HG03097 (cell line): Measurements from ENCODE around the gene GYPE.
"Not testable (repeated sequence)": the region's sequence is repeated elsewhere in the genome, so short reads cannot be mapped to it uniquely, and the experiment has no call there.

ENCODE experiments used
- ATAC-seq: cut with Tn5 transposase; IDR thresholded peaks from one replicate; pipeline ENCODE4 v1.9.1; 2021; ENCODE audit not compliant: unreplicated experiment, low FRiP score

The GYPE gene

DNA sequence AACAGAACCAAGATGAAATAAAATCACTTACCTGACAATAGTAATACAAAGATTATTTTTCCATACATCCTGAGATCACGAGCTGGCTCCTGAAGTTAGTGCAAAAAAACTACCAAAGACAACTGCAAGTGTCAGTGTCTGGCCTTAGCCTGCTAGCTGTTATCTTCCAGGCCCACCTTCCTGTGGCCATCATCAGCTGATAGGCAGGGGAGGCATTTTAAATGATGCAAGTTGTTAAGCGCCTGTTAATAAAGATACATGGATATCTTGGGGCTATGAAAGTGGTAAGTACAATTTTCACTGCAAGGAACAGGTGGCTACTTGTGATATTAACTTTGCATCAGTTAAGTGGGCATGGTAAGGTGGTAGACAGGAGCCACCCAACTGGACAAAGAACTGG is at the start of gene GYPE:
Gene GYPE, minus strand, starts transcription at position 120 of the 400 bp plus-strand sequence. Its CDS starts 52 bp downstream, at position 68.
- not testable (repeated sequence) for ATAC-seq

DNA sequence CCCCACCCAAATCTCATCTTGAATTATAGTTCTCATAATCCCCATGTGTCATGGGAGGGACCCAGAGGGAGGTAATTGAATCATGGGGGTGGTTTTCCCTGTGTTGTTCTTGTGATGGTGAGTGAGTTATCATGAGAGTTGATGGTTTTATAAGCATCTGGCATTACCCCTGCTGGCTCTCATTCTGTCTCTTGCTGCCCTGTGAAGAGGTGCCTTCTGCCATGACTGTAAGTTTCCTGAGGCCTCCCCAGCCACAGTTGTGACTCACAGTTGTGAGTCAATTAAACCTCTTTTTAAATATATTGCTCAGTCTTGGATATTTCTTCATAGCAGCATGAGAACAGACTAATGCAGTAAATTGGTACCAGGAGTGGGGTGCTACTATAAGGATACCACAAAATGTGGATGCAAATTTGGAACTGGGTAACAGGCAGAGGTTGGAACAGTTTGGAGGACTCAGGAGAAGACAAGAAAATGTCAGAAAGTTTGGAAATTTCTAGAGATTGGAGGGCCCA is 46.2 kb upstream of the GYPE start:
- ATAC-seq = not testable (repeated sequence)

DNA sequence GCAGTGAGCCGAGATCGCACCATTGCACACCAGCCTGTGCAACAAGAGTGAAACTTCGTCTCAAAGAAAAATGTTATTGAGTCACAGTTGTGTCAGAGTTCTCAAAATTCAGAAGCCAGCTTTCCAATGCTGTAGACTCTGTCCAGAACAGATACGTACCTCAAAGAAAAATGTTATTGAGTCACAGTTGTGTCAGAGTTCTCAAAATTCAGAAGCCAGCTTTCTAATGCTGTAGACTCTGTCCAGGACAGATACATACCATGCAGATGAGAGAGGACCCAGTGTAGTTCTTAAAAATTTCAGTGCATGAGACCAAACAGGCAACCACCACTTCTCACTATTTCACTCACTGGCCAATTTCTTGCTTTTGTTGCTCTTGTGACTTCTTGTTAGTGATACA is 45.6 kb upstream of the GYPE start:
- ATAC-seq = not testable (repeated sequence)

DNA sequence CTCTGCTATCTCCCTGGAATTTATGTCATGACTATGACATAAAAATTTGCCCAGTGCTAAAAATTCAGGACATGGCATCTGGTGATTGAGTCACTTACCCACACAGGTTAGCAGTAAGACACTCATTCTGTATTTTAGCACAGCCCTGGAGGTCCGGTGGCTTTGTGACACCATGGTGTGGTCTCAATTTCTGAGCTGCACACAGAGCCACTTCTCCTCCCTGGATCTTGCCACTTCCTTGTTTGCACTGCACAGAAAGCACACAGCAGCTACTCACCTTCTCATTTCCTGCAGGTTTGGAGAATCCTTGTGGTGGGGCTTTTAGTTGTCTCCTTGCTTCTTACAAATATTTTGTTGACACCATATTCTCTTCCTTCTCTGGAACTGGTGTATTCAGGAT is 44.8 kb upstream of the GYPE start:
- not testable (repeated sequence) for ATAC-seq

DNA sequence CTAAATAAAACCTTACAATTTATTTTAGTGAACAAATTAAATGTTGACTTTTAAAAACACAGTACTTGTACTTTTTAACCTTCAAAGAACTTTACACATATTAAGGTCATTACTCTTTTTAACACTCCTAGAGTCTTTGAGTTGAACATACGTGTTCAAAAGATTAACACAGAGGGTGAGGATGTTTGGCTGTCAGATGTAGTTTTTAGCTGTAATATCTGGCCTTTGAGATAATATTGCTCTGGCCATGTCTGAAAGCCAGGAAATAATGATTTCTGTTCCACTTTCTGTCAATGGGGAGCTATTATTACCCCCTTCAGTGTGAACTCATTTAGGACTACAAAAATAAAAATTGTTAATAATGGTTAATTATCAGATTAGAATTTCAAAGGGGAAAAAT is 42.1 kb upstream of the GYPE start:
- not testable (repeated sequence) for ATAC-seq

DNA sequence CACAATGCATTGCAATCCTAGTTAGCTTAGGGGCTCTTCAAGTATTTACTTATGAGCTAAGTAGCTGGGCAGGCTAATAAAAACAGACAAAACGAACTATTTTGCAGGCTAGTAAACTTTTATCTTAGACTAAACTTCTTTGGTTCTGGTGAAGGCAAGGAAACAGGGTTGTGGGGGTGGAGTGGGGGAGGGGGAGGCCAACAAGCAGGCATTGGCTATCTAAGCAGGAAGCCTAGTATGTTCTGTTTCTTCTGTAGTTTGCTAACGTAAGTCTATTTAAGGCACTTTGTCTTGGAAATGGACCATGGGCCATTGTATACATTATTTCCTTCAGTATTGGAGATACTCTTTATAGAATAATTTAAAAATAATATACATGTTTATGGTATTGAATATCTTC is 35.3 kb upstream of the GYPE start:
- ATAC-seq = not testable (repeated sequence)

DNA sequence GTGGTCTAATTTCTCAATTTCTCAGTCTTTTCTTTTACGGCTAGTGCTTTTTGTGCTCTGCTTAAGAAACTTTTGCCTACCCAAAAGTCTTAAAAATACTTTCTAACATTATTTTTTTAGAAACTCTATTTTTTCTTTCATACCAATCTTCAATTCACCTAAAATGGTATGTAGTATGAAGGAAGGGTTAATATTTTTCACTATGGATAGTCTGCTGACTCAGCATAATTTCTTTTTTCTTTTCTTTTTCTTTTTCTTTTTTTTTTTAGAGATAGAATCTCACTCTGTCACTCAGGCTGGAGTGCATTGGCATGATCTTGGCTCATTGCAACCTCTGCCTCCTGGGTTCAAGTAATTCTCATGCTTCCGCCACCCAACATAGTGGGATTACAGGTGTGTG is 34.2 kb upstream of the GYPE start:
- no peak for ATAC-seq

DNA sequence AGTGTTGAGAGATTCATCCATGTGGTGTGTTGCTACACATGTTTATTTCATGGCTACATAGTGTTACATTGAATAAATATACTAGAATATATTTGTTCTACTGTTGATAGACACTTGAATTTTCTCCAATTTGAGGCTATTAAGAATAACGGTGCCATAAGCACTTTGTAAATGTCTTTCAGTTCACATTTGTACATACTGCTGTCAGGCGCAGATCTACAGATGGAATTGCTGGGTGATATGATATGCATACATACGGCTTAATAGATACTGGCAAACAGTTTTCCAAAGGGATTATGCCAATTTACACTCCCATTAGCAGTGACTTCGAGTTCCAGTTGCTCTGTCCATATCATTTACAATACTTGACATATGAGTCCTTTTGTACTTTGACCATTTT is 33.5 kb upstream of the GYPE start:
- ATAC-seq = not testable (repeated sequence)

DNA sequence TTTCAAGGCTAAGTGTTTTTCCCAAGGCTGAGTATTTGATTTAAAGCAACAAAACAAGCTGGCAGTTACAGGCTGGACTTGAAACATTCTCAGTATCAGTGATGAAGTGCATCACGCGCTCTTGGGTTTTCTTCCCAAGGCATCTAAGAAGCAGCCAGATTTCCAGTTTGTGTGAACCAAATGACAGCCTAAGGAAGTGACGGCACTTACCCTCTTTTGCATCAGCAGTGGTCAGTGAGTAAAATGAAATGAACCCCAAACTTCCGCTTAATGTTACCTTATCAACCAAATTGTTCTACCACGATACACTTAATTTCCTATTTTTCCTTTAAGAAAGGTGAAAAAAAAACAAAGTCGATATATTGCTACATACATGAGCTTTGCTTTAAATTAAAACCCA is 15.8 kb upstream of the GYPE start:
- ATAC-seq = no peak

DNA sequence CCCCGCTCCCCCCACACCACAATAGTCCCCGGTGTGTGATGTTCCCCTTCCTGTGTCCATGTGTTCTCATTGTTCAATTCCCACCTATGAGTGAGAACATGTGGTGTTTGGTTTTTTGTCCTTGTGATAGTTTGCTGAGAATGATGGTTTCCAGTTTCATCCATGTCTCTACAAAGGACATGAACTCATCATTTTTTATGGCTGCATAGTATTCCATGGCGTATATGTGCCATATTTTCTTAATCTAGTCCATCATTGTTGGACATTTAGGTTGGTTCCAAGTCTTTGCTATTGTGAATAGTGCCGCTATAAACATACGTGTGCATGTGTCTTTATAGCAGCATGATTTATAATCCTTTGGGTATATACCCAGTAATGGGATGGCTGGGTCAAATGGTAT is 11.1 kb upstream of the GYPE start:
- ATAC-seq = not testable (repeated sequence)

DNA sequence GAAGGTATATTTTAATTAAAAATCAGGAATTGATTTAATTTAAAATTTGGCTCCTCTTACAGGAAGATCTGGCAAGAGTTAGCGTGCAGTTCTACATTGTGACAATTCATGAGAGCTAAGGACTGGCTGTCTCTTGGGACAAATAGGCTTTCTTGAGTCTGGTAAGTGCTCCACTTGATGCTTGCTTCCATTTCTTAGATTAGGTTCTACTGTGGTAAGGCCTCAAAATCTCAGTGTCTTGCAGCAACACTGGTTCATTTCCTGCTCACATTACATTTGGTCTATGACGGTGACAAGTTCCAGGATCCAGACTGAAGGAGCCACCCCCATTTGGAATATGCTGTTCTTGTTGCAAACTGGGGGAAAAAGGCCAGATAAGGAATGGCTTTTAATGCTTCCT is 7.1 kb upstream of the GYPE start:
- not testable (repeated sequence) for ATAC-seq

DNA sequence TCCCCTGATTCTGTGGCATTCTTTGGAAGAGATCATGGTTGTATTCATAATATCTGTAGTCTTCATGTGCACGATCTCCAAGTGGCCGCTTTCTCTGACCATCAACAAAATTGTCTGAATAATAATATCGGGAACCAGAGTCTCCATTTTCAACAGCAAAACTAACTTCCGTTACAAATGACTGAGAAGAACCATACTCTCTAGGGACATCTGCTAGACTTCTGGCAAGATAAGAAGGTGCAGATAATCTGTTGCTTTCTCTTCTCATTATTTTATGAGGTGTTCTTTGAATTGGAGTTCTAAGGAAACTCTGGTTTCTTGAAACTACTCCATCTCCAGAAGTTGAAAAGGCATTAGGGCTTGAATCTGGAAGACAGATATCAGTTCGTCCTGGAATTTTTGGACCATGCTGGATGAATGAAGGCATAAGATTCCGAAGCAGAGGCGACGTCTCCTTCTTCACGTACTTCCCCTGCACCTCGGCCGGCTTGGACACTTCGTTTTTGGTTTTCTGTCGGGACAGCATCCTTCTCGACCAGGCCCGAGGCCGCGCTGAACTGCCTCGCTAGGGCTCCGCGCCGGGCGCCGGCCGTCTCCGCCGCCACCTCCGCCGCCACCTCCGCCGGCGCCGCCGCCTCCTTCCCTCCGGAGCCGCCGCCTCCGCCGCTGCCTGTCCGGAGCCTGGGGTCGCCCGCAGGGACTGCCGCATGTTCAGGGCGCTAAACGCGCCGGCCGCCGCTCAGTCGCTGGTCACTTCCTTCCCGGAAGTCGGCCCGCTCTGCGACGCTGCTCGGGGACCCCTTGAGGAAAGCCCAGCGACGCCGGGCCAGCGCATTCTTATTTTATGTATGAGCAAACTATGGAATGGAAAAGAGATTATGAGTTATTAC is 6.4 kb upstream of the GYPE start:
- peak; percentile 55 for ATAC-seq

DNA sequence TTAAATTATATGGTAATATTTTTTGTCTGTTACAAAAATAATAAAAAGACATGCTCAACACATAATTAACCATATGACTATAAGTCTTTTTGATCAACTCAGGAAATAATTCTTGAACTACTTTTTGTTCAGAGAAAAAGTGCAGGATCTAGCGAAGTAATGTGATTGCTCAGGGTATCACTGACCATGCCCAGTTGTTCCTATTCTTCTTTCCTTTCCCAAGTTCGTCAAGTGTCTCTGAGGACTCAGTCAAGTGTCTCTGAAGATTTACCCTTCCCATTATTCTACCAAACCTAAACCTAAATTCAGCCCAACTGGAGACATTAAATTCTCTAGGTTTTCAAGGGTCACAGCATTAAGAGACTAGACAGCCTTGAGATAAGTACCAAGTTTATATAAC is 5.5 kb upstream of the GYPE start:
- ATAC-seq = not testable (repeated sequence)

DNA sequence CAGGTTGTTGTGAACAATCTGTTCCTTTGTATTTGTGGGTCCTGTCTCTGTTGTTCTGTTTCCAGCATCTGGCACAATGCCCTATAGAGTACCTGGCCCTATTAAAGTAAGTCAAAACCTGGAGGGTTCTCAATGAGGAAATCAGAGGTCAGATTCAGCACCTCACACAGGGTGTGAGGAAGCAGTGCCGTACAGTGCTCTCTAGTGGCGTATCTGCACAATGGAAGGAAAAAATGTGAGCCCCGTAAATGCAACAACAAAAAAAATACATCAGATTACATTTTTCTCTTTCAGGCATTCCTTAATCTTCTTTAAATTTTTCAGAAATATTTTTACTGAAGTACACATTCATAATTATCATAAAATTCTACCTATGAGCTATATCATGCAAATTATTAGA is 2.5 kb upstream of the GYPE start:
- peak; percentile 54 for ATAC-seq

DNA sequence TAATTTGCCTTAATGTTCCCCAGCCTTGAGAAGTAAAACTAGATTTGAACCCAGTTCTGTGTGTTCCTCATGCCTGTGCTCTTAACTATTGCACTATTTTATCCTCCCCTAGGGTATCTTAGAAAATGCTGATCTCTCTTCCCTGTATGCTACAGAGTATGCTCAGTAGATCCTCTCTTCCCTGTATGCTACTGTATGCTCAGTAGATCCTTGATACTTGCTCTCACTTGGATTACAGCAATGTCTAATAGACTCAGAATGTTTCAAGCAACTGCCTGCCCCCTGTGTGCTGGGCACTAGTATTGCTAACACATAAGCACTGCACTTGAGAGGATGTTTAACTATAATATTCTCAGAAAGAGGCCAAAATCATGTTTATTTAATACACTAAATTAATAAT is 928 bp downstream of the GYPE start:
- not testable (repeated sequence) for ATAC-seq

DNA sequence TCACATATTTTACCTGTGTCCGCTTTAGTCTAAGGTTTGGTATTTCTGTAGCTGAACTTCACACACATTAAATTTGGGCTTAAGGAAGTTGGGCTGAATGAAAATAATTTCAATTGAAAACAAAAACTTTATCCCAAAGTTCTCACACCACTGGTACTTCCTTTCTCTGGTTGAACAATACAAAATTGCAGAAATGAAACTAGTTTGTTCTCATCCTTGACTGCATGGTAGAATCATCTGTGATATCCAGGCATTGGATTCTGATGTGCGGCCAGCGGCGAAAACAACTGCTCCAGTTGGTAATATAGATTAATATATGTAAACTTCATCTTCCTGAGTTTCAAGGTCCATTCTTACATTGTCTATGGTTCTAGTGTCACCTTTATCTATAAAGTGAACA is 15.0 kb downstream of the GYPE start:
- ATAC-seq = not testable (repeated sequence)

DNA sequence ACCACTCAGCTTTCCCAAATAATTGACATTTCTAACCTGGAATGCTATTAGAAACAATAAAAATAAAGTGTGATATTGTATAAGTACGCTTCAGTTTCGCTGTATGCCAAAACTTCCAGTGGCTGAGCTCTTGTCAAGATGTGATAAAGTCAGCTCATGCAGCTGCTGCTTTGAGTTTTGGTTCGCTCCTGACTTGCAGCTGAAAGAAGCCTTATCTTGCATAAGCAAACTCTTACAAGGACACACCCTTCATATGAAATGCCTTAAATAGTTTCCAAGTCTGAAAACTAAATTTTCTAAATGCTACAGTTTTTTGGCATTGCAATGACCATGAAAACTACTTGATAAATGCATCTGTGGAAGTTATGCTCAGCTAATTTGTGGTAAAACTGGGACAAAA is 17.2 kb downstream of the GYPE start:
- ATAC-seq = not testable (repeated sequence)

DNA sequence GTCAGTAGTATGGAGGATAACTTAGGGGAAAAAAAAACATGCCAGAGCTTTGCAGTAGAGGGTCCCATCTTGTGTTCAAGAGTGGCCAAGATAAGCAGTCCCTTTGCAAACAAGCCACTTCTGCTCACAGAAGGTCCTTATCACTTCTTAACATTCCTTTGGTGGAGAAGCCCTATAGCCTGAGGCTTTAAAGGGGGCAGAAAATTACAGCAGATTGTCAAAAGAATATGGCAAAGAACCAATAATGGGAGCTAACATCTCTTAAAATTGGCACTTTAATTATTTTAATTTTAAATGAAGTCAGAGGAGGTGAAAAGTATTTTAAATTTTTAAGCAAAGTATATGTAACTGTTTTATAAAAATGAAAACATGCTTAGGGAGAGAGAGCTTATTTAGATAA is 20.4 kb downstream of the GYPE start:
- not testable (repeated sequence) for ATAC-seq

DNA sequence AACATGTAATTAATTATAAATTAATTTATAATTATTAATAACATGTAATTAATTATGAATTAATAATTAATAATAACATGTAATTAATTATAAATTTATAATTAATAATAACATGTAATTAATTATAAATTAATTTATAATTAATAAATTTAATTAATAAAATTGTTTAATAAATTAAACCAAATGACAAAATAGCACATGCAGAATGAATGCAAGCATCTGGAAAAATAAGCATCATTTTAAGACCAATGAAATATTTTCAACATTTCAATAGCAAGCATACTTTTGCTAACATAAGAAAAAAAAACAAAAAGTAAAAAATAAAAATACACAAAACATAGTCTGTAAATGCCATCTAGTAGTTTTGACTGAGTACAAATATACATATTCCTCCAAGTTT is 21.8 kb downstream of the GYPE start:
- ATAC-seq = no peak

DNA sequence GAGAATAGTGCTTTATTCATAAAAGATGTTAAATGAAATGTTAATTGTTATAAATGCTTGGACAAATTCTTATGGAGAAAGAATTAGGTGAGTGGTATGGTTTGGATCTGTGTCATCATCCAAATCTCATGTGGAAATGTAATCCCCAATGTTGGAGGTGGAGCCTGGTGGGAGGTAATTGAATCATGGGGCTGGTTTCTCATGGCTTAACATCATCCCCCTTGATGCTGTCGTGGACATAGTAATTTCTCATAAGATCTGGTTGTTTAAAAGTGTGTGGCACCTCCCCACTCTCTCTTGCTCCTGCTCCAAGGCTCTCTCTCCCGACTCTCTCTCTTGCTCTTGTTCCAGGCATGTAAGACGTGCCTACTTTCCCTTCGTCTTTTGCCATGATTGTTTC is 22.5 kb downstream of the GYPE start:
- no peak for ATAC-seq

DNA sequence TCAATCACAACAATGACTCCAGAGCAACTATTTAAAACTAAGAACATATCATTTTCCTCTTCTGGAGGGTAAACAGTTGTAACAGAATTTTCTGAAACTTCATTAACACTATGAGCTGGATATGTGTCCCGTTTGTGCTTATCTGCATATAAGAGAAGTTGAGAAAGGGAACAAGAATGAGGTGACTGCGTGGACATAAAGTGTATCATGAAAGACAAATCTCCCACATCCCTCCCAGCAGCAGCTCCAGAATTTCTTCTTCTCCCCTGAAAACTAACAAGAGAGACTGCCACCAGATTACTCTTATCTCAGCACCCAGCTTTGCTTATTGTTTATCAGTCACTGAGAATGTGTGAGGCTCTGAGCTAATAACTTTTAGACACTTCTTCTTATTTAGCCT is 25.8 kb downstream of the GYPE start:
- ATAC-seq = not testable (repeated sequence)

DNA sequence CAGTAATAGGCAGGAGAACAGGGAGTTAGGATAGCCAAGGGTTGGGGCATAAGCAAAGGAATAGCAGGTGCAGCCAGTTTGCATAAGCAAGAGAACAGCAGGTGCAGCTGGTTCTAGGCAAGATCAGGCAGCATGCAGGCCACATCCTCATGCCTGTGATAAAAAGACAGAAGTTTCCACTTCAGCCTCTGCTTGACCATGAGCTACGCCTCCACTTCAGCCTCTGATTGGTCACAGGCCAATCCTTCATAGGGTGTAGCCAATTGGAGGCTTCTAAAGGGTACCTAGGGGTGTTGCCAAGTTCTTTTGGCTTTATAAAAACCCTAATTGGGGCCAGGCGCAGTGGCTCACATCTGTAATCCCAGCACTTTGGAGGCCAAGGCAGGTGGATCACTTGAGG is 30.0 kb downstream of the GYPE start:
- not testable (repeated sequence) for ATAC-seq
